Osteoblast (primary cell): ENCODE measurements around the gene YPEL3. TPM values are rescaled to one million over a fixed set of nuclear protein-coding genes. Genes with fewer than 3 reads are reported as not detected.
"Not testable (repeated sequence)": the region's sequence is repeated elsewhere in the genome, so short reads cannot be mapped to it uniquely, and the experiment has no call there.

Source experiments
- DNase-seq: peaks from one replicate; pipeline ENCODE4 v3.0.0; 2011; ENCODE audit warnings: low spot score, mixed read lengths; ENCODE audit not compliant: insufficient read length; ENCODE audit errors: missing footprints
- H2AFZ ChIP-seq: 2 replicates; pipeline ENCODE4 v1.6.0; 2011; ENCODE audit warnings: mild to moderate bottlenecking, low read length
- H3K27ac ChIP-seq: 2 replicates; pipeline ENCODE4 v1.5.1; 2011; ENCODE audit warnings: mild to moderate bottlenecking, low read depth, low read length, moderate library complexity
- H3K27me3 ChIP-seq: 2 replicates; pipeline ENCODE4 v1.6.0; 2012; ENCODE audit warnings: mild to moderate bottlenecking, control low read depth, inconsistent platforms, low read length, moderate library complexity; ENCODE audit not compliant: insufficient read depth
- H3K36me3 ChIP-seq: 2 replicates; pipeline ENCODE4 v1.5.1; 2011; ENCODE audit warnings: mild to moderate bottlenecking, low read length, control low read depth, moderate library complexity; ENCODE audit not compliant: insufficient read depth
- H3K4me1 ChIP-seq: 2 replicates; pipeline ENCODE4 v1.5.1; 2011; ENCODE audit warnings: mild to moderate bottlenecking, low read length, control low read depth, moderate library complexity; ENCODE audit not compliant: insufficient read depth
- H3K4me2 ChIP-seq: 2 replicates; pipeline ENCODE4 v1.6.0; 2011; ENCODE audit warnings: mild to moderate bottlenecking, low read length; ENCODE audit not compliant: insufficient read depth
- H3K4me3 ChIP-seq: fragments of 200-600 bp; sonication (generic); 3 replicates; pipeline ENCODE4 v1.5.1; 2012; ENCODE audit warnings: mild to moderate bottlenecking, low read length, inconsistent platforms; ENCODE audit not compliant: insufficient read depth
- H3K79me2 ChIP-seq: 2 replicates; pipeline ENCODE4 v1.6.0; 2012; ENCODE audit warnings: mild to moderate bottlenecking, low read length, control low read depth, inconsistent platforms; ENCODE audit not compliant: insufficient read depth
- H3K9me3 ChIP-seq: 2 replicates; pipeline ENCODE4 v1.5.1; 2011; ENCODE audit warnings: low read depth, low read length, control low read depth
- H4K20me1 ChIP-seq: 2 replicates; pipeline ENCODE4 v1.6.0; 2012; ENCODE audit warnings: mild to moderate bottlenecking, low read length, control low read depth; ENCODE audit not compliant: insufficient read depth
- CTCF ChIP-seq: IDR thresholded peaks from 2 replicates; pipeline ENCODE4 v1.5.1; 2011; ENCODE audit warnings: mild to moderate bottlenecking, low read depth, low read length, moderate library complexity; ENCODE audit errors: extremely low read depth
- total RNA-seq: library from RNA; depleted of rRNA; stranded (reverse); fragments of >200 nt; gene quantifications from 2 replicates; pipeline ENCODE4 v1.2.3, GENCODE V29; 2012

YPEL3 gene
- total RNA-seq, 1 donor, result 28.2 TPM

- H3K4me3 ChIP-seq, result no peak overlapping the region
- TF ChIP-seq CTCF, result no peak
- DNase-seq, result no peak
- H3K27ac ChIP-seq, result no peak overlapping the region
- H3K4me1 ChIP-seq, result peaks cover 10% of the 10 kb centered on the region
- H3K79me2 ChIP-seq, result no peaks in the 10 kb centered on the region
- H3K9me3 ChIP-seq, result no peaks in the 10 kb centered on the region
- no peaks in the 10 kb centered on the region for H3K27me3 ChIP-seq
- H2AFZ ChIP-seq, result no peak overlapping the region
- H4K20me1 ChIP-seq, result peaks cover 4% of the 10 kb centered on the region
- H3K36me3 ChIP-seq, result peaks cover 50% of the 10 kb centered on the region
- H3K4me2 ChIP-seq, result no peak overlapping the region
These were observed 20.5 kb upstream of the YPEL3 start for GRCh38 chr16:30116291-30117207.

- Histone ChIP-seq H3K27me3 (no peaks in the 10 kb centered on the region), H3K79me2 (no peaks in the 10 kb centered on the region), H3K4me2 (no peak overlapping the region), H2AFZ (no peak overlapping the region), H3K4me1 (peaks cover 6% of the 10 kb centered on the region), H3K36me3 (peaks cover 56% of the 10 kb centered on the region), H3K27ac (no peak overlapping the region), H3K4me3 (no peak overlapping the region), H4K20me1 (peaks cover 4% of the 10 kb centered on the region), H3K9me3 (no peaks in the 10 kb centered on the region)
- no peak for TF ChIP-seq CTCF
- no peak for DNase-seq
These were observed 19.2 kb upstream of the YPEL3 start for GRCh38 chr16:30115238-30115637.

- H3K4me2 ChIP-seq, H4K20me1 ChIP-seq, H3K27ac ChIP-seq, H3K4me3 ChIP-seq, H3K9me3 ChIP-seq, H3K4me1 ChIP-seq, H2AFZ ChIP-seq, H3K27me3 ChIP-seq, H3K79me2 ChIP-seq, DNase-seq: not testable (repeated sequence)
- H3K36me3 ChIP-seq, result peaks cover 58% of the 10 kb centered on the region
These were observed 18.8 kb upstream of the YPEL3 start for GRCh38 chr16:30114833-30115232.

- H3K9me3 ChIP-seq, result no peaks in the 10 kb centered on the region
- no peaks in the 10 kb centered on the region for H3K27me3 ChIP-seq
- no peak for TF ChIP-seq CTCF
- peaks cover 6% of the 10 kb centered on the region for H3K4me1 ChIP-seq
- no peak overlapping the region for H3K4me3 ChIP-seq
- no peak overlapping the region for H3K4me2 ChIP-seq
- H2AFZ ChIP-seq, result no peak overlapping the region
- no peaks in the 10 kb centered on the region for H3K79me2 ChIP-seq
- peaks cover 59% of the 10 kb centered on the region for H3K36me3 ChIP-seq
- no peak overlapping the region for H3K27ac ChIP-seq
- no peak for DNase-seq
- peaks cover 4% of the 10 kb centered on the region for H4K20me1 ChIP-seq
These were observed 18.4 kb upstream of the YPEL3 start for GRCh38 chr16:30114411-30114810.
